HepG2 (cell line): ENCODE measurements around the gene NME2. TPM values are rescaled to one million over a fixed set of nuclear protein-coding genes. Genes with fewer than 3 reads are reported as not detected.
A peak's percentile ranks its signal among the peaks of the same experiment; 100 is the strongest.

ENCODE experiments used
- FIP1L1 ChIP-seq: fragments of 200-400 bp; formaldehyde crosslinking; IDR thresholded peaks from 2 replicates; pipeline ENCODE4 v1.6.1; 2018; ENCODE audit warnings: low read depth, mild to moderate bottlenecking, low read length, moderate library complexity, borderline replicate concordance; ENCODE audit not compliant: insufficient read depth
- GATAD2A ChIP-seq: IDR thresholded peaks from 2 replicates; pipeline ENCODE4 v1.6.1; 2016
- HOXA5 ChIP-seq: sonication (generic); formaldehyde crosslinking; IDR thresholded peaks from 2 replicates; pipeline ENCODE4 v1.4.0; 2020; ENCODE audit warnings: missing genetic modification reagents
- NAIF1 ChIP-seq: sonication (generic); formaldehyde crosslinking; IDR thresholded peaks from 2 replicates; pipeline ENCODE4 v1.5.0; 2020; ENCODE audit warnings: mild to moderate bottlenecking, missing genetic modification reagents, borderline replicate concordance
- PLRG1 ChIP-seq: fragments of 450-650 bp; conservative IDR thresholded peaks from 2 replicates; pipeline ENCODE4 v1.6.1; 2016
- SCMH1 ChIP-seq: sonication (generic); formaldehyde crosslinking; IDR thresholded peaks from 2 replicates; pipeline ENCODE4 v1.9.0; 2021; ENCODE audit warnings: missing genetic modification reagents, mild to moderate bottlenecking, borderline replicate concordance
- SIN3B ChIP-seq: fragments of 150-350 bp; IDR thresholded peaks from 2 replicates; pipeline ENCODE4 v1.6.1; 2014; ENCODE audit warnings: low read length
- SMARCE1 ChIP-seq: fragments of 450-650 bp; IDR thresholded peaks from 2 replicates; pipeline ENCODE4 v1.6.1; 2017; ENCODE audit warnings: borderline replicate concordance
- SRY ChIP-seq: sonication (generic); formaldehyde crosslinking; IDR thresholded peaks from 2 replicates; pipeline ENCODE4 v1.8.0; 2022; ENCODE audit warnings: mild to moderate bottlenecking, missing genetic modification reagents
- ZFP82 ChIP-seq: sonication (generic); formaldehyde crosslinking; IDR thresholded peaks from 2 replicates; pipeline ENCODE4 v1.5.1; 2020; ENCODE audit warnings: mild to moderate bottlenecking, missing genetic modification reagents, borderline replicate concordance
- ZNF556 ChIP-seq: sonication (generic); formaldehyde crosslinking; IDR thresholded peaks from 2 replicates; pipeline ENCODE4 v1.4.0; 2020; ENCODE audit warnings: mild to moderate bottlenecking, missing genetic modification reagents, borderline replicate concordance
- ZNF776 ChIP-seq: sonication (generic); formaldehyde crosslinking; IDR thresholded peaks from 2 replicates; pipeline ENCODE4 v1.4.0; 2020; ENCODE audit warnings: mild to moderate bottlenecking, missing genetic modification reagents
- polyA plus RNA-seq, 8 experiments: library from polyadenylated mRNA; depleted of rRNA in 3 of 8; stranded (reverse) in 7 of 8; unstranded in 1 of 8; fragments of >200 nt; fragmentation: Illumina TruSeq in 4 of 8; extraction: Trizol in 4 of 8; gene quantifications; 2 replicates each; pipeline versions ENCODE4 v1.2.1 to v1.2.3, GENCODE V29; 2011 to 2016; ENCODE audit warnings: low read depth in 4 of 8, missing spikeins in 1 of 8, mixed read lengths in 1 of 8; ENCODE audit not compliant: insufficient read depth in 1 of 8
- total RNA-seq, 5 experiments: library from RNA; depleted of rRNA; stranded (reverse); fragments of >200 nt; fragmentation: Illumina TruSeq; extraction: Trizol; gene quantifications; 2 replicates each; pipeline ENCODE4 v1.2.3, GENCODE V29; 2016; ENCODE audit warnings: low read depth in 1 of 5
- TF ChIP-seq, protein P1 (sequence below): sonication (generic); formaldehyde crosslinking; conservative IDR thresholded peaks from 2 replicates; pipeline ENCODE4 v1.8.0; 2022; ENCODE audit warnings: mild to moderate bottlenecking, moderate library complexity, missing genetic modification reagents
- TF ChIP-seq, protein P2 (sequence below): sonication (generic); formaldehyde crosslinking; IDR thresholded peaks from 2 replicates; pipeline ENCODE4 v1.9.0; 2021; ENCODE audit warnings: missing genetic modification reagents, borderline replicate concordance
- TF ChIP-seq, protein P3 (sequence below): sonication (generic); formaldehyde crosslinking; IDR thresholded peaks from 2 replicates; pipeline ENCODE4 v1.4.0; 2020; ENCODE audit warnings: mild to moderate bottlenecking, missing genetic modification reagents
- TF ChIP-seq, protein P4 (sequence below): sonication (generic); formaldehyde crosslinking; IDR thresholded peaks from 2 replicates; pipeline ENCODE4 v1.4.0; 2020; ENCODE audit warnings: mild to moderate bottlenecking, missing genetic modification reagents
- TF ChIP-seq, protein P5 (sequence below): sonication (generic); formaldehyde crosslinking; IDR thresholded peaks from 2 replicates; pipeline ENCODE4 v1.4.0; 2020; ENCODE audit warnings: missing genetic modification reagents, borderline replicate concordance
- TF ChIP-seq, protein P6 (sequence below): sonication (generic); formaldehyde crosslinking; IDR thresholded peaks from 2 replicates; pipeline ENCODE4 v1.4.0; 2020; ENCODE audit warnings: missing genetic modification reagents

NME2 gene
- total and polyA plus RNA-seq, 2 of the 13 experiments (the other 11 are each of a cell fraction or from before 2014, with no cell fraction given) = 790 to 1,213 TPM

DNA sequence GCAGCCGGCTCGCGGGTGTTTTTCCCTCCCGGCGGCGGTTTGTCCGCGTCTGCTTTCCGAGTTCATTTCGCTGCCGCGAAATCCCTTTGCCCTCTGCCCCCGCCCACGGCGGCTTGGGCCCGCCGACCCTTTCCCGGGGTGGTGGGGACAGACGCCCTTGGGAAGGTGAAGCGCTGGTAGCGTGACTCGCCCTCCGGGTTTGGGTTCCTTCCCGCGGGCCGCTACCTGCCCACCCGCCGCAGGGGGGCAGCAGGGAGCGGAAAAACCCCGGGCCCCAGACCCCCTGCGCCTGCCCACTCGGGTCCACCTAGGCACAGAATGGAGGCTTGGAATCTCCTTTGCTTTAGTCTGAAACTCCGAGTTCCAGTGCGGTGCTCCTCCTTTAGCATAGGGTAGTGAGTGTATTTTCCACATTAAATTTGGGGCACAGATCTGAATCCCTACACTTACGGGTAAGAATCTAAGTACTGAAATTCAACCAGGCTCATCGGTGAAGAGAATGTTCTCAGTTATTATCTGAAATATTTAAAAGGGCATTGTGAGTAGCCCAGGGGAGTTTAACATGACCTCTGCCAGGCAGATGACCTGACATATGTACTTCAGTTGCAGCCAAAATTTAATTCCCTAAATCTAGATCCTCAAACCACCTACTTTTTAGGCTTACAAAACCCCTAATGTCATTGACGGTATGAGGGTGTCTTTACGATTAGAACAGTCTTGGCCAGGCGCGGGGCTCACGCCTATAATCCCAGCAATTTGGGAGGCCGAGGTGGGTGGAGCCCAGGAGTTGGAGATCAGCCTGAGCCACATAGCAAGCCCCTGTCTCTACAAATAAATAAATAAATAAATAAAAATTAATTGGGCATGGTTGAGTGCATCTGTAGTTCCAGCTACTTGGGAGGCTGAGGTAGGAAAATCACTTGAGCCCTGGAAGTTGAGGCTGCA, 1.0 kb downstream of the NME2 start (continued):
- TF ChIP-seq, protein P1, sequence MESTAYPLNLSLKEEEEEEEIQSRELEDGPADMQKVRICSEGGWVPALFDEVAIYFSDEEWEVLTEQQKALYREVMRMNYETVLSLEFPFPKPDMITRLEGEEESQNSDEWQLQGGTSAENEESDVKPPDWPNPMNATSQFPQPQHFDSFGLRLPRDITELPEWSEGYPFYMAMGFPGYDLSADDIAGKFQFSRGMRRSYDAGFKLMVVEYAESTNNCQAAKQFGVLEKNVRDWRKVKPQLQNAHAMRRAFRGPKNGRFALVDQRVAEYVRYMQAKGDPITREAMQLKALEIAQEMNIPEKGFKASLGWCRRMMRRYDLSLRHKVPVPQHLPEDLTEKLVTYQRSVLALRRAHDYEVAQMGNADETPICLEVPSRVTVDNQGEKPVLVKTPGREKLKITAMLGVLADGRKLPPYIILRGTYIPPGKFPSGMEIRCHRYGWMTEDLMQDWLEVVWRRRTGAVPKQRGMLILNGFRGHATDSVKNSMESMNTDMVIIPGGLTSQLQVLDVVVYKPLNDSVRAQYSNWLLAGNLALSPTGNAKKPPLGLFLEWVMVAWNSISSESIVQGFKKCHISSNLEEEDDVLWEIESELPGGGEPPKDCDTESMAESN (CRISPR knock-in tag) = 0 out of 2 replicates have a peak, but pooled peaks have one; percentile 11
- TF ChIP-seq NAIF1 (CRISPR knock-in tag) (0 out of 2 replicates have a peak, but pooled peaks have one; percentile 66), FIP1L1 (no peak), ZNF556 (CRISPR knock-in tag) (no peak), ZFP82 (0 out of 2 replicates have a peak, but pooled peaks have one; percentile 34), GATAD2A (CRISPR knock-in tag) (peak; percentile 59; the same call in 1 of the 2 replicates), SRY (no peak), HOXA5 (peak; percentile 56), SCMH1 (CRISPR knock-in tag) (no peak), SMARCE1 (no peak), SIN3B (no peak), ZNF776 (CRISPR knock-in tag) (no peak; the same call in 1 of the 2 replicates), PLRG1 (no peak)
- TF ChIP-seq, protein P2, sequence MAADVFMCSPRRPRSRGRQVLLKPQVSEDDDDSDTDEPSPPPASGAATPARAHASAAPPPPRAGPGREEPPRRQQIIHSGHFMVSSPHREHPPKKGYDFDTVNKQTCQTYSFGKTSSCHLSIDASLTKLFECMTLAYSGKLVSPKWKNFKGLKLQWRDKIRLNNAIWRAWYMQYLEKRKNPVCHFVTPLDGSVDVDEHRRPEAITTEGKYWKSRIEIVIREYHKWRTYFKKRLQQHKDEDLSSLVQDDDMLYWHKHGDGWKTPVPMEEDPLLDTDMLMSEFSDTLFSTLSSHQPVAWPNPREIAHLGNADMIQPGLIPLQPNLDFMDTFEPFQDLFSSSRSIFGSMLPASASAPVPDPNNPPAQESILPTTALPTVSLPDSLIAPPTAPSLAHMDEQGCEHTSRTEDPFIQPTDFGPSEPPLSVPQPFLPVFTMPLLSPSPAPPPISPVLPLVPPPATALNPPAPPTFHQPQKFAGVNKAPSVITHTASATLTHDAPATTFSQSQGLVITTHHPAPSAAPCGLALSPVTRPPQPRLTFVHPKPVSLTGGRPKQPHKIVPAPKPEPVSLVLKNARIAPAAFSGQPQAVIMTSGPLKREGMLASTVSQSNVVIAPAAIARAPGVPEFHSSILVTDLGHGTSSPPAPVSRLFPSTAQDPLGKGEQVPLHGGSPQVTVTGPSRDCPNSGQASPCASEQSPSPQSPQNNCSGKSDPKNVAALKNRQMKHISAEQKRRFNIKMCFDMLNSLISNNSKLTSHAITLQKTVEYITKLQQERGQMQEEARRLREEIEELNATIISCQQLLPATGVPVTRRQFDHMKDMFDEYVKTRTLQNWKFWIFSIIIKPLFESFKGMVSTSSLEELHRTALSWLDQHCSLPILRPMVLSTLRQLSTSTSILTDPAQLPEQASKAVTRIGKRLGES (CRISPR knock-in tag) = no peak
- TF ChIP-seq, protein P3, sequence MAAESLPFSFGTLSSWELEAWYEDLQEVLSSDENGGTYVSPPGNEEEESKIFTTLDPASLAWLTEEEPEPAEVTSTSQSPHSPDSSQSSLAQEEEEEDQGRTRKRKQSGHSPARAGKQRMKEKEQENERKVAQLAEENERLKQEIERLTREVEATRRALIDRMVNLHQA (CRISPR knock-in tag) = no peak
- TF ChIP-seq, protein P4, sequence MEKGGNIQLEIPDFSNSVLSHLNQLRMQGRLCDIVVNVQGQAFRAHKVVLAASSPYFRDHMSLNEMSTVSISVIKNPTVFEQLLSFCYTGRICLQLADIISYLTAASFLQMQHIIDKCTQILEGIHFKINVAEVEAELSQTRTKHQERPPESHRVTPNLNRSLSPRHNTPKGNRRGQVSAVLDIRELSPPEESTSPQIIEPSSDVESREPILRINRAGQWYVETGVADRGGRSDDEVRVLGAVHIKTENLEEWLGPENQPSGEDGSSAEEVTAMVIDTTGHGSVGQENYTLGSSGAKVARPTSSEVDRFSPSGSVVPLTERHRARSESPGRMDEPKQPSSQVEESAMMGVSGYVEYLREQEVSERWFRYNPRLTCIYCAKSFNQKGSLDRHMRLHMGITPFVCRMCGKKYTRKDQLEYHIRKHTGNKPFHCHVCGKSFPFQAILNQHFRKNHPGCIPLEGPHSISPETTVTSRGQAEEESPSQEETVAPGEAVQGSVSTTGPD = no peak
- TF ChIP-seq, protein P5, sequence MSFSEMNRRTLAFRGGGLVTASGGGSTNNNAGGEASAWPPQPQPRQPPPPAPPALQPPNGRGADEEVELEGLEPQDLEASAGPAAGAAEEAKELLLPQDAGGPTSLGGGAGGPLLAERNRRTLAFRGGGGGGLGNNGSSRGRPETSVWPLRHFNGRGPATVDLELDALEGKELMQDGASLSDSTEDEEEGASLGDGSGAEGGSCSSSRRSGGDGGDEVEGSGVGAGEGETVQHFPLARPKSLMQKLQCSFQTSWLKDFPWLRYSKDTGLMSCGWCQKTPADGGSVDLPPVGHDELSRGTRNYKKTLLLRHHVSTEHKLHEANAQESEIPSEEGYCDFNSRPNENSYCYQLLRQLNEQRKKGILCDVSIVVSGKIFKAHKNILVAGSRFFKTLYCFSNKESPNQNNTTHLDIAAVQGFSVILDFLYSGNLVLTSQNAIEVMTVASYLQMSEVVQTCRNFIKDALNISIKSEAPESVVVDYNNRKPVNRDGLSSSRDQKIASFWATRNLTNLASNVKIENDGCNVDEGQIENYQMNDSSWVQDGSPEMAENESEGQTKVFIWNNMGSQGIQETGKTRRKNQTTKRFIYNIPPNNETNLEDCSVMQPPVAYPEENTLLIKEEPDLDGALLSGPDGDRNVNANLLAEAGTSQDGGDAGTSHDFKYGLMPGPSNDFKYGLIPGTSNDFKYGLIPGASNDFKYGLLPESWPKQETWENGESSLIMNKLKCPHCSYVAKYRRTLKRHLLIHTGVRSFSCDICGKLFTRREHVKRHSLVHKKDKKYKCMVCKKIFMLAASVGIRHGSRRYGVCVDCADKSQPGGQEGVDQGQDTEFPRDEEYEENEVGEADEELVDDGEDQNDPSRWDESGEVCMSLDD (CRISPR knock-in tag) = no peak
- TF ChIP-seq, protein P6, sequence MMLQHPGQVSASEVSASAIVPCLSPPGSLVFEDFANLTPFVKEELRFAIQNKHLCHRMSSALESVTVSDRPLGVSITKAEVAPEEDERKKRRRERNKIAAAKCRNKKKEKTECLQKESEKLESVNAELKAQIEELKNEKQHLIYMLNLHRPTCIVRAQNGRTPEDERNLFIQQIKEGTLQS (CRISPR knock-in tag) = 0 out of 2 replicates have a peak, but pooled peaks have one; percentile 19
